ENCODE measurements around the gene PLCB4. TPM values are rescaled to one million over a fixed set of nuclear protein-coding genes. Genes with fewer than 3 reads are reported as not detected.
A peak's percentile ranks its signal among the peaks of the same experiment; 100 is the strongest.

PLCB4 gene
- total RNA-seq, 1 donor from 2014 or later, result 53.3 TPM

GRCh38 chr20:9285617-9286016 lies 216.7 kb downstream of the PLCB4 start:
- H3K4me1 Mint-ChIP-seq, result peaks cover 56% of the 10 kb centered on the region
- H3K27ac Mint-ChIP-seq (ENCODE audit: unreplicated experiment), result no peak overlapping the region
- DNase-seq (ENCODE audit: low read depth, low spot score), result no peak
- no peak for TF ChIP-seq CTCF (conservative IDR thresholded peaks at IDR 0.05)
- H3K9me3 Mint-ChIP-seq, result peaks cover 6% of the 10 kb centered on the region
- H3K27me3 Mint-ChIP-seq (ENCODE audit: low read depth), result no peaks in the 10 kb centered on the region
- H3K36me3 Mint-ChIP-seq (ENCODE audit: low read depth), result peaks cover 14% of the 10 kb centered on the region
- no peak overlapping the region for H3K4me3 Mint-ChIP-seq

GRCh38 chr20:9286501-9287461 lies 217.9 kb downstream of the PLCB4 start:
- TF ChIP-seq CTCF (conservative IDR thresholded peaks at IDR 0.05), result no peak
- peaks cover 62% of the 10 kb centered on the region for H3K4me1 Mint-ChIP-seq
- H3K9me3 Mint-ChIP-seq, result peaks cover 6% of the 10 kb centered on the region
- H3K27ac Mint-ChIP-seq (ENCODE audit: unreplicated experiment), result peak overlapping the region; percentile 57
- DNase-seq (ENCODE audit: low read depth, low spot score), result no peak
- H3K36me3 Mint-ChIP-seq (ENCODE audit: low read depth), result peaks cover 14% of the 10 kb centered on the region
- no peak overlapping the region for H3K4me3 Mint-ChIP-seq
- H3K27me3 Mint-ChIP-seq (ENCODE audit: low read depth), result no peaks in the 10 kb centered on the region

GRCh38 chr20:9287826-9288225 lies 218.9 kb downstream of the PLCB4 start:
- DNase-seq (ENCODE audit: low read depth, low spot score), result no peak
- H3K27me3 Mint-ChIP-seq (ENCODE audit: low read depth), result no peaks in the 10 kb centered on the region
- peaks cover 16% of the 10 kb centered on the region for H3K36me3 Mint-ChIP-seq (ENCODE audit: low read depth)
- H3K27ac Mint-ChIP-seq (ENCODE audit: unreplicated experiment), result no peak overlapping the region
- TF ChIP-seq CTCF (conservative IDR thresholded peaks at IDR 0.05), result no peak
- no peak overlapping the region for H3K4me3 Mint-ChIP-seq
- peaks cover 60% of the 10 kb centered on the region for H3K4me1 Mint-ChIP-seq
- peaks cover 6% of the 10 kb centered on the region for H3K9me3 Mint-ChIP-seq

- peaks cover 17% of the 10 kb centered on the region for H3K36me3 Mint-ChIP-seq (ENCODE audit: low read depth)
- no peak for TF ChIP-seq CTCF (conservative IDR thresholded peaks at IDR 0.05)
- H3K4me3 Mint-ChIP-seq, result peak overlapping the region; percentile 50
- H3K27ac Mint-ChIP-seq (ENCODE audit: unreplicated experiment), result peak overlapping the region; percentile 90
- no peak for DNase-seq (ENCODE audit: low read depth, low spot score)
- peaks cover 64% of the 10 kb centered on the region for H3K4me1 Mint-ChIP-seq
- no peaks in the 10 kb centered on the region for H3K27me3 Mint-ChIP-seq (ENCODE audit: low read depth)
- peaks cover 3% of the 10 kb centered on the region for H3K9me3 Mint-ChIP-seq
These were observed 221.4 kb downstream of the PLCB4 start for GRCh38 chr20:9290331-9290730.

- Mint-ChIP-seq H3K27ac (ENCODE audit: unreplicated experiment) (no peak overlapping the region), H3K4me3 (peak overlapping the region; percentile 24), H3K36me3 (ENCODE audit: low read depth) (peaks cover 19% of the 10 kb centered on the region), H3K27me3 (ENCODE audit: low read depth) (no peaks in the 10 kb centered on the region), H3K9me3 (peaks cover 6% of the 10 kb centered on the region), H3K4me1 (peaks cover 55% of the 10 kb centered on the region)
- TF ChIP-seq CTCF (conservative IDR thresholded peaks at IDR 0.05), result no peak
- DNase-seq (ENCODE audit: low read depth, low spot score), result no peak
These were observed 224.3 kb downstream of the PLCB4 start for GRCh38 chr20:9293145-9293544.

All from neural crest cell (in vitro differentiated cells).